22Rv1 (cell line): Measurements from ENCODE around the gene SLC35F3.

Experiments
- ZFX ChIP-seq: fragments of 450-650 bp; IDR thresholded peaks from 2 replicates; pipeline ENCODE4 v1.6.1; 2017; ENCODE audit warnings: antibody characterized with exemption, borderline replicate concordance
- TF ChIP-seq, protein P1 (sequence below): fragments of 450-650 bp; IDR thresholded peaks from 2 replicates; pipeline ENCODE4 v1.5.1; 2017; ENCODE audit warnings: mild to moderate bottlenecking

DNA sequence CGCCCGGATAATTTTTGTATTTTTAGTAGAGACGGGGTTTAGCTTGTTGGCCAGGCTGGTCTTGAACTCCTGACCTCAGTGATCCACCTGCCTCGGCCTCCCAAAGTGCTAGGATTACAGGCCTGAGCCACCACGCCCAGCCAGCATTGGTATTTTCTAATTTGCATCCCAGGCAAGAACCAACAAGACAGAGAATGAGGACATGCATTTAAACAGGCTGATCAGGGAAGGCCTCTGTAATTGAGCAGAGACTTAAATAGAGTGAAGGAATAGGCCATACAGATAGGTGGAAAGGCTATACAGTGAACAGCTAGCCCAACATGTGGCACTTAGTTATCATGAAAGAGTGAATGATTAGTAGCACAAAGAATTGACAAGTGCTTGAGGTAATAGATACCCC lies 230.4 kb downstream of the SLC35F3 start:
- TF ChIP-seq, protein P1, sequence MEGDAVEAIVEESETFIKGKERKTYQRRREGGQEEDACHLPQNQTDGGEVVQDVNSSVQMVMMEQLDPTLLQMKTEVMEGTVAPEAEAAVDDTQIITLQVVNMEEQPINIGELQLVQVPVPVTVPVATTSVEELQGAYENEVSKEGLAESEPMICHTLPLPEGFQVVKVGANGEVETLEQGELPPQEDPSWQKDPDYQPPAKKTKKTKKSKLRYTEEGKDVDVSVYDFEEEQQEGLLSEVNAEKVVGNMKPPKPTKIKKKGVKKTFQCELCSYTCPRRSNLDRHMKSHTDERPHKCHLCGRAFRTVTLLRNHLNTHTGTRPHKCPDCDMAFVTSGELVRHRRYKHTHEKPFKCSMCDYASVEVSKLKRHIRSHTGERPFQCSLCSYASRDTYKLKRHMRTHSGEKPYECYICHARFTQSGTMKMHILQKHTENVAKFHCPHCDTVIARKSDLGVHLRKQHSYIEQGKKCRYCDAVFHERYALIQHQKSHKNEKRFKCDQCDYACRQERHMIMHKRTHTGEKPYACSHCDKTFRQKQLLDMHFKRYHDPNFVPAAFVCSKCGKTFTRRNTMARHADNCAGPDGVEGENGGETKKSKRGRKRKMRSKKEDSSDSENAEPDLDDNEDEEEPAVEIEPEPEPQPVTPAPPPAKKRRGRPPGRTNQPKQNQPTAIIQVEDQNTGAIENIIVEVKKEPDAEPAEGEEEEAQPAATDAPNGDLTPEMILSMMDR = no peak
- TF ChIP-seq ZFX = no peak
